Measurements from ENCODE around the gene GARIN1A.

DNA sequence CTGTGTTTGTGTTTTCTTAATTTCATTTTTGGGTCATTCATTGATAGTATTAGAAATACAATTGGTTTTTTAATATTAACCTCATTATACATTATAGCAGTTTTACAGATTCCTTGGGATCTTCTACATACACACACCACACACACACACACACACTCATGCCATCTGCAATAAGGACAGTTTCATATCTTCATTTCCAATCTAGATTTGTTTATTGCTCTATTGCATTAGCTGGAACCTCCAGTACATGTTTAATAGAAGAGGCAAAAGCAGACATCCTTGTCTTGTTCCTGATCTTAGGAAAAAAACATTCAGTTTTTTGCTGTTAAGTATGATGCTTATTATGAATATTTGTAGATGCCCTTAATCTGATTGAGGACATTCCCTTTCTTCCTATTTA is 49.3 kb downstream of the GARIN1A start:
- no peak for TF ChIP-seq CTCF (IDR thresholded peaks at IDR 0.05; ENCODE audit: low read length)
- TF ChIP-seq EZH2 (optimal IDR thresholded peaks at IDR 0.05; ENCODE audit: low read depth, low read length) = no peak
